ENCODE measurements around the gene USP32. TPM values are rescaled to one million over a fixed set of nuclear protein-coding genes. Genes with fewer than 3 reads are reported as not detected.

USP32 gene
- total and polyA plus RNA-seq, 2 of the 8 experiments (the other 6 are each of a cell fraction or from before 2014, with no cell fraction given): 29.6 to 112 TPM

DNA sequence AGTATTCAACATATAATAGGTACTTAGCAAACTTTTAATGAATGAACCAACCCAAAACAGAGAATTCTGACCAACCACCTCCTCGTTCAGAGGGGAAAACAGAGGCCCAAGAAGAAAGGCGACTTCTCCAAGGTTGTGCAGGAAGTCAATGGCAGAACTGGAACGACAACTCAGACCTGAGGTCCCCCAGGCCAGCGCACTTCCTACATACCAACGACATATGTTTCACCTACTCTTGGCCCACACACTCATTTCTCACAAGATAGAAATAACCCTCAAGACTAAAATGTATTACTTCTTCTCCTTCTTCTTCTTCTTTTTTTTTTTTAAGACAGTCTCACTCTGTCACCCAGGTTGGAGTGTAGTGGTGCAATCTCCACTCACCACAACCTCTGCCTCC lies 44.7 kb upstream of the USP32 start (continued):
- TF ChIP-seq TBP (IDR thresholded peaks at IDR 0.05; ENCODE audit: low read depth, low read length) (no peak), HDAC6 (IDR thresholded peaks at IDR 0.05; ENCODE audit: low read depth, low read length) (no peak), EP300 (IDR thresholded peaks at IDR 0.05; ENCODE audit: borderline replicate concordance in 1 of 2, low read depth in 2 of 2, low read length in 2 of 2) (no peak), ZNF274 (IDR thresholded peaks at IDR 0.05; ENCODE audit: borderline replicate concordance, extremely low read depth, low read length) (no peak), SRF (IDR thresholded peaks at IDR 0.05; ENCODE audit: low read depth, low read length) (no peak), ASH2L (IDR thresholded peaks at IDR 0.05; ENCODE audit: low read length) (no peak), SP1 (IDR thresholded peaks at IDR 0.05; ENCODE audit: low read depth, low read length) (no peak), CEBPB (IDR thresholded peaks at IDR 0.05; ENCODE audit: low read depth, low read length) (no peak), CBX8 (IDR thresholded peaks at IDR 0.05; ENCODE audit: borderline replicate concordance, low read depth, low read length) (no peak), YY1 (IDR thresholded peaks at IDR 0.05; ENCODE audit: low read depth, low read length) (no peak)
- TF ChIP-seq, protein P1, sequence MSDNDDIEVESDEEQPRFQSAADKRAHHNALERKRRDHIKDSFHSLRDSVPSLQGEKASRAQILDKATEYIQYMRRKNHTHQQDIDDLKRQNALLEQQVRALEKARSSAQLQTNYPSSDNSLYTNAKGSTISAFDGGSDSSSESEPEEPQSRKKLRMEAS (IDR thresholded peaks at IDR 0.05): no peak
